ENCODE data around the gene ARL2BP. TPM values are rescaled to one million over a fixed set of nuclear protein-coding genes. Genes with fewer than 3 reads are reported as not detected.

The ARL2BP gene
- total RNA-seq, 1 donor, result 61.5 TPM

DNA sequence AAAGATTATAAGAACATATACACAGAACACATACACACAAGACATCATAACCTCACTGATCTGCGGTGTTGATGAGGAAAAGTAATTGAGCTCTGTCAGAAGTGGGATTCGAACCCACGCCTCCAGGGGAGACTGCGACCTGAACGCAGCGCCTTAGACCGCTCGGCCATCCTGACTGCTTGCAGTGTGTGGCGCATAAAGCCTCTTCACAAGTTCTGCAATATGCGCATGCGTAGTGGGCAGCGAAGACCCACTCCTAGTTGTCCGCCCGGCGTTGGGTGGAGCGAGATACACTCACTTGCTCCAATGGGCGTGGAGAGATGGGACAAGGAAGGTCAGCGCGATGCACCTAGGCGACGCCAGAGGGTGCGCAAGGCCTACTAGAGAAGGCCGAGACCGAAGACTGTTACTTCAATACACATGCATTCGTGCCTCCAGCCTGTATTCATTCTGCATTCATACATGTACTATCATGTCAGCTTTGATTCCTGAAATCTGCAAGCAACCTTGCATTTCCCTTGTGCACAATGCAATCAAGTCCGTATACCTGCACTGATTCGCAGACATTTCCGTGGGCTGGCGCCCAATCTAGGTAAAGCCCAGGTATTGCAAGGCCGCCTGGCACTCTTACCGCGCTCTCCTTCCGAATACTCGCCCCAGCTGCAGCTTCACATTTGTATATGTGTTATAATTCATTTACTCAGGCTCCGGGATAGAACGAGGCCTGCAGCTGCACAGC lies 55.5 kb downstream of the ARL2BP start:
- Histone ChIP-seq H3K4me1 (ENCODE audit: insufficient read depth, low read length) (peaks cover 14% of the 10 kb centered on the region), H3K4me3 (ENCODE audit: low read length) (peak overlapping the region; percentile 47), H3K9me3 (ENCODE audit: low read depth, low read length) (no peaks in the 10 kb centered on the region), H3K27me3 (ENCODE audit: insufficient read depth, low read length) (no peaks in the 10 kb centered on the region)

DNA sequence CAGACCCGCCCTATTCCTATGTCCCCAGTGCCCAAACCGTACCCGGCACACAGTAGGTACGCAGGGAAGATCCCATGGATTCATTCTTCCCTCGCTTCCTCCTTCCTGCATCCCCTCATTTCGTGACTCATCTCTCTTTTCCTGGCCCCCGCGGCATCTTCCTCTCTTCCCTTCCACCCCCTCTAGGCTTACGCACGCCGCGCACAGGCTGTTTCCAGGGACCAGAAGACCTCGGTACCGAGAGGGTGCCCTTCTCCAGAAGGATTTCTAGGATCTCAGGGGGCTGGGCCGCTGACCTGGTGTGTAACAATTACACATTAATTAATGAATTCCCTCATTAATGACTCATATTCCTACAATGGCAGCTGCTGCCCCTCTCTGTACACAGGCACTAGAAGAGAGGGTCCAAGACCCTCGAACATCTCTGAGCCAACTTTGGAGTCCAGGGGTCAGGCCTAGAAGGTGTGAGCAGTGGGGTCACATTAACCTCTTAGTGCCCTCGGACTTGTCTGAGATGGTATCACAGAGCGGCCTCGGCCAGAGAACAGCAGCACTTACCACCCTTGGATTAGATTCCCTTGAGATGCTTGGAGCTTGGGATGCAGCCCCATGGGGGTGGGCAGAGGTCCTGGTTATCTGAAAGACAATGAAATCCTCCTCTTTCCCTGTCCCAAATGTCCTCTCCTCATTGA lies 56.2 kb downstream of the ARL2BP start:
- Histone ChIP-seq H3K27me3 (ENCODE audit: insufficient read depth, low read length) (no peaks in the 10 kb centered on the region), H3K9me3 (ENCODE audit: low read depth, low read length) (no peaks in the 10 kb centered on the region), H3K4me3 (ENCODE audit: low read length) (no peak overlapping the region), H3K4me1 (ENCODE audit: insufficient read depth, low read length) (peaks cover 14% of the 10 kb centered on the region)

Other genes with a start within 250 kb of the ARL2BP start
- 13.3 TPM for gene CPNE2, start 152.7 kb upstream of the ARL2BP start, total RNA-seq
- 75.2 TPM for gene PSME3IP1, start 59.2 kb upstream of the ARL2BP start, total RNA-seq
- gene RSPRY1, start 58.9 kb upstream of the ARL2BP start, total RNA-seq, result 25.4 TPM
- 0.63 TPM for gene PLLP, start 39.4 kb downstream of the ARL2BP start, total RNA-seq
- not detected for gene CCL22, start 113.5 kb downstream of the ARL2BP start, total RNA-seq
- gene CX3CL1, start 127.2 kb downstream of the ARL2BP start, total RNA-seq, result not detected
- gene CCL17, start 159.5 kb downstream of the ARL2BP start, total RNA-seq, result not detected
- gene CIAPIN1, start 202.1 kb downstream of the ARL2BP start, total RNA-seq, result 30.6 TPM
- gene COQ9, start 202.2 kb downstream of the ARL2BP start, total RNA-seq, result 5.6 TPM
- 103 TPM for gene POLR2C, start 217.4 kb downstream of the ARL2BP start, total RNA-seq
- 0.94 TPM for gene DOK4, start 241.2 kb downstream of the ARL2BP start, total RNA-seq